Astrocyte (in vitro differentiated cells and primary cell): Measurements from ENCODE around the gene KCTD18.

Source experiments
- CTCF ChIP-seq: IDR thresholded peaks from 2 replicates; pipeline ENCODE4 v1.5.1; 2011; ENCODE audit warnings: low read depth, mild to moderate bottlenecking, inconsistent platforms, low read length, moderate library complexity; ENCODE audit not compliant: insufficient read depth
- EZH2 ChIP-seq: IDR thresholded peaks from 2 replicates; pipeline ENCODE4 v1.6.1; 2012; ENCODE audit warnings: mild to moderate bottlenecking, low read length, inconsistent platforms; ENCODE audit not compliant: insufficient read depth

- TF ChIP-seq CTCF (no peak), EZH2 (no peak)
Measured at GRCh38 chr2:200475795-200476194, 34.1 kb downstream of the KCTD18 start.
